GM13976 (cell line): Measurements from ENCODE around the gene WDR72.
"Not testable (repeated sequence)": the region's sequence is repeated elsewhere in the genome, so short reads cannot be mapped to it uniquely, and the experiment has no call there.

ENCODE experiments used
- DNase-seq: peaks from one replicate; pipeline ENCODE4 v3.0.0; 2012; ENCODE audit warnings: low spot score
- CTCF ChIP-seq: IDR thresholded peaks from 2 replicates; pipeline ENCODE4 v1.5.1; 2012; ENCODE audit warnings: borderline replicate concordance, mild to moderate bottlenecking; ENCODE audit not compliant: insufficient read depth; ENCODE audit errors: extremely low read depth, missing control alignments, control extremely low read depth
- in situ Hi-C: fragments of 300-500 bp; cut with MboI; formaldehyde crosslinking; loops from one replicate; pipeline ENCODE4 v1.12.0; 2022; ENCODE audit warnings: low sequenced_read_pairs, mixed read lengths, inconsistent platforms; ENCODE audit not compliant: unreplicated experiment

Gene WDR72

DNA sequence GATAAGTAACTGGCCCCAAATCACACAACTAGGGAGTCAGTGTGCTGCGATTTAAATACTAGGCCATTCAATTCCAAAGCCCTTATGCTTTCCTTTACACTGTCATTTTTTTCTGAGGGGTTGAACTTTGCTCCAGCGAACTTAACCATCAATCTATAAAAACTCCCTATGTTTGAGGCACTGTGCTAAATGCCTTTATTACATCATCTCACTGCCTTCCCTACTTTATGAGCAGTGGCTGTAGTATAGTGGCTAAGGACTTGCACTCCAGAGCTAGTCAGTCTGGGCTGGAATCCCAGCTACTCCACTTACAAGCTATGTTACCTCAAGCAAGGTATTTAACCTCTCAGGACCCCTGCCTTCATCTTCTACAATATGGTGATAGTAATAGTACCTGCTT is 26.9 kb upstream of the WDR72 start:
- no peak for TF ChIP-seq CTCF
- in situ Hi-C loops, result no loop called here
- no peak for DNase-seq

GRCh38 chr15:53785241-53785640 is 25.8 kb upstream of the WDR72 start:
- DNase-seq, in situ Hi-C loops: not testable (repeated sequence)

DNA sequence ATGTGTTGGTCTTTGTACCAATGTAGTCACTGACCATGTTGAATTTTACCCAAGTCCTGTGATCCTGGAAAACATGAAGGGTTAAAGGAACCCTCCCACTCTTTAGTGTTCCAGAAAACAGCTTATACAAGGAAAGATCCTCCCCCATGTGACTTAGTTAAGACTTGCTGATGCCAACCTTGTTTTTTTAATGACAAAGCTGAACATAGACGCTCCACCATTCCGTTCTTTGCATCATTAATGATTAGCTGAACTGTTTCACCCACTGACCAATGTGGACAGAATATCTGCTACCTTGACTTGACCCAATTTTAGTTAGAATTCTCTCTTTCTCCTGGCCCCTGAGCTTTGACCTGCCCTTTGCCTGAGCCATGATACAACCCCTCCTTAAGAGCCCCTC is 3.5 kb upstream of the WDR72 start:
- TF ChIP-seq CTCF, result no peak
- no peak for DNase-seq
- in situ Hi-C loops, result no loop called here

DNA sequence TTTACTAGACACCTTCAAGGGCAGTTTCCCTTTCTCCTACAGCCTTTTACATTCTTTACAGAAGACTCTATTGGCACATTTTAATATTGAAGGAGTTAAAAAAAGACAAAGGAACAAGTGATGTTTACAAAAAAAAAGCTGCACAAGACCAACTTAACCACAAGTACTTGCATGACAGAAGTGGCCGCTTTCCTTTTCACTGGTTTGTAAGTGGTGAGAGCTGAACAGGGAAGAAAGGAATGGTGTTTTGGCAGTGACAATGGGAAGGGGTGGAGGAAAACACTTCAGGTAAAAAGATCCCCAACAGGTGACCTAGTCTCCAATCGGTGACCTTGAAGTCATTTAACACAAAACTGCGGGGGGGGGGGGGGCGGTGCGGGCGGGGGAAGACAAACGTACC is 1.1 kb downstream of the WDR72 start:
- no peak for TF ChIP-seq CTCF
- DNase-seq, result no peak
- in situ Hi-C loops, result no loop called here

DNA sequence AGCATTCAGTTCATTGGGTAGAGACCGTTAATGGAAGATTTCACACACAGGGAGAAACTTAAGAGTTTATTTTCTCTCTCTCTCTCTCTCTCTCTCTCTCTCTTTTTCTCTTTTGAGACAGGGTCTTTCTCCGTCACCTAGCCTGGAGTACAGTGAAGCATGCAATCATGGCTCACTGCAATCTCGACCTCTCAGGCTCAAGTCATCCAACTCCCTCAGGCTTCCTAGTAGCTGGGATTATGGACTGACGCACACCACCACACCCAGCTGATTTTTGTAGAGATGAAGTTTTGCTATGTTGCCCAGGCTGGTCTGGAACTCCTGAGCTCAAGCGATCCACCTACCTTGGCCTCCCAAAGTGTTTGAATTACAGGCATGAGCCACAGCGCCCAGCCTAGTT is 1.6 kb downstream of the WDR72 start:
- in situ Hi-C loops, result no loop called here
- TF ChIP-seq CTCF, result no peak

DNA sequence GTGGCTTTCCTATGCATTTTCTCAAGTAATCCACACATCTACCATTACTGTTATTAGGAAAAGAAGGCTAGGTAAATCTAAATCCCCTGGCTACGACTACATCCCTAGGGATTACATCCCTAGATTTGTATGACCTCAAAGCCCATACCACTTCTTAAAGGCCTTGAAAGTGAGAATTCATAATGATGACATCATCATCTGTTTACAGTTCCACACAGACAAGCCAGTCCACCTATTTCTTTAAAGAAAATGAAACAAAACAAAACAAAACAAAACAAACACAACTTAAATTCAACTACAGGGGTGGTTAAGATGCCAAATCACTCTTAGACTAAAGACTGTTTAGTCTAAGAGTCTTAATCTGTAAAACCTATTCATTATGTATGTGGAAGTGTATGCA is 5.7 kb downstream of the WDR72 start:
- in situ Hi-C loops, result no loop called here
- no peak for DNase-seq
- TF ChIP-seq CTCF, result no peak

More for the DNA sequence above, 1.6 kb downstream of the WDR72 start:
- no peak for DNase-seq

DNA sequence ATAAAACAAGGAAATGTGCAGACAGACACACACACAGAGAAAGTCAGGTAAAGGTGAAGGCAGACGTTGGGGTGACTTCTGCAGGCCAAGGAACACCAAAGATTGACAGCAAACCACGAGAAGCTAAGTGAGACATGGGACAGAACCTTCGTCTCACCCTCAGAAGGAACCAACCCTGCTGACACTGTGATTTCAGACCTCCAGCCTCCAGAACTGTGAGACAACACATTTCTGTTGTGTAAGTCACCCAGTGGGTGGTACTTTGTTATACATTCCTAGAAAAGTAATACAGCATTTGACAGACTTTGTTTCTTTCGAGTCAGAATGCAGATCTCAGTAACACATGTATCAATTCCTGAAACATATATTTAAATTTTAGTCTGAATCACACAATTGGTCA is 7.1 kb downstream of the WDR72 start:
- in situ Hi-C loops, result no loop called here
- no peak for TF ChIP-seq CTCF

More for the DNA sequence above, 7.1 kb downstream of the WDR72 start:
- DNase-seq, result no peak
